GM19452 (cell line): ENCODE results near the gene HGS.

Source experiments
- ATAC-seq: cut with Tn5 transposase; IDR thresholded peaks from one replicate; pipeline ENCODE4 v1.9.1; 2021; ENCODE audit not compliant: unreplicated experiment

The HGS gene, protein sequence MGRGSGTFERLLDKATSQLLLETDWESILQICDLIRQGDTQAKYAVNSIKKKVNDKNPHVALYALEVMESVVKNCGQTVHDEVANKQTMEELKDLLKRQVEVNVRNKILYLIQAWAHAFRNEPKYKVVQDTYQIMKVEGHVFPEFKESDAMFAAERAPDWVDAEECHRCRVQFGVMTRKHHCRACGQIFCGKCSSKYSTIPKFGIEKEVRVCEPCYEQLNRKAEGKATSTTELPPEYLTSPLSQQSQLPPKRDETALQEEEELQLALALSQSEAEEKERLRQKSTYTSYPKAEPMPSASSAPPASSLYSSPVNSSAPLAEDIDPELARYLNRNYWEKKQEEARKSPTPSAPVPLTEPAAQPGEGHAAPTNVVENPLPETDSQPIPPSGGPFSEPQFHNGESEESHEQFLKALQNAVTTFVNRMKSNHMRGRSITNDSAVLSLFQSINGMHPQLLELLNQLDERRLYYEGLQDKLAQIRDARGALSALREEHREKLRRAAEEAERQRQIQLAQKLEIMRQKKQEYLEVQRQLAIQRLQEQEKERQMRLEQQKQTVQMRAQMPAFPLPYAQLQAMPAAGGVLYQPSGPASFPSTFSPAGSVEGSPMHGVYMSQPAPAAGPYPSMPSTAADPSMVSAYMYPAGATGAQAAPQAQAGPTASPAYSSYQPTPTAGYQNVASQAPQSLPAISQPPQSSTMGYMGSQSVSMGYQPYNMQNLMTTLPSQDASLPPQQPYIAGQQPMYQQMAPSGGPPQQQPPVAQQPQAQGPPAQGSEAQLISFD

DNA sequence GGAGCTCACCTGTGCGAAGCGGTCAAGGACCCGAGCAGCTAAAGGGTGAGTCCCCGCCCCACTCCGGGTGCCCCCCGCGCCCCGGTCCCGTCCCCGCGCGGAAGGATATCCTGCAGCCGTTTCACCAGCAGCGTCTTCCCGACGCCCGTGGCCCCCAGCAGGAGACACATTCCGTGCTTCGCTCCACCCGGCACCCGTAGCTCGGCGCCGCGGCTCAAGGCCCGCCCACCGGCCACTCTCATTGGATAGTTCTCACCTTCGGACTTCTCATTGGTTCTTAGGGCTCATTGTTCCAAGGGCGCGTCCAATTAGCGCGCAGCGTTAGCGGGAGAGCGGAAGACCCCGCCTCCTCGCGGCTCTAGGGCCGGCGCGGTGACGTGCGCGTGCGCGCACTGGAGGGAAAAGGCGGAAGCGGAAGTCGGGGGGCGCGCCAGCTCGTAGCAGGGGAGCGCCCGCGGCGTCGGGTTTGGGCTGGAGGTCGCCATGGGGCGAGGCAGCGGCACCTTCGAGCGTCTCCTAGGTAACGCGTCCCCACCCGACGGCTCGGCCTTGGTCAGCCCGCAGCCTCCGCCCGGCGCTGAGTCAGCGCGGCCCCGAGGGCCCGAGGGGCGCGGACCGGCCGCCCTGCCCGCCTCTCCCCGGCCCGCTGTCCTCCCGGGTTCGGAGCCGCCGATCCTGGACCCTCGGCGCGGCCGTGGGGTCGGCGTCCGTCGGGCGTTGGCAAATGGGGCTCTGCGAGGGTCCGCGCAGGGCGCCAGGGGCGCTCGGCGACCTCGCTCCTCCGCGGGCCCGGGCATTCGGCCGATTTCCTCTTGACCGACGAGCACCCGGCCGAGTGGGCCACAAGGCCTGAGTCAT lies at the start of gene HGS, which contains the start of gene ARL16:
Gene HGS, plus strand, starts transcription at position 428 of the 858 bp plus-strand sequence. Its CDS starts 56 bp downstream, at position 484.
Gene ARL16, minus strand, starts transcription at position 214 of the 858 bp plus-strand sequence. Its CDS starts 44 bp downstream, at position 170.
- peak; percentile 87 for ATAC-seq

DNA sequence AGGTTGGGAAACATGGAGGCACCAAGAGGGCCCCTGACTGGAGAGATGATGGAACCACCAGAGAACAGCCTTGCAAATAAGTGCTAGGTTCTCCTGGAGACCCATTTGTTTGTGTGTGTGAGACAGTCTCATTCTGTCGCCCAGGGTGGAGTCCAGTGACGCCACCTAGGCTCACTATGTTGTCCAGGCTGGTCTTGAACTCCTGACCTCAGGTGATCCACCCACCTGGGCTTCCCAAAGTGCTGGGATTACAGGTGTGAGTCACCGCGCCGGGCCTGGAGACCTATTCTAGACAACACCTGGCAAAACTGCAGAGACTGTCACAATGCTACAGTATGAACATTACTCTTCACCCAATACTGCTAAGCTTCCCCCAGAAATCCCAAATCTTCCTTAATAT lies 48.4 kb upstream of the HGS start:
- no peak for ATAC-seq

DNA sequence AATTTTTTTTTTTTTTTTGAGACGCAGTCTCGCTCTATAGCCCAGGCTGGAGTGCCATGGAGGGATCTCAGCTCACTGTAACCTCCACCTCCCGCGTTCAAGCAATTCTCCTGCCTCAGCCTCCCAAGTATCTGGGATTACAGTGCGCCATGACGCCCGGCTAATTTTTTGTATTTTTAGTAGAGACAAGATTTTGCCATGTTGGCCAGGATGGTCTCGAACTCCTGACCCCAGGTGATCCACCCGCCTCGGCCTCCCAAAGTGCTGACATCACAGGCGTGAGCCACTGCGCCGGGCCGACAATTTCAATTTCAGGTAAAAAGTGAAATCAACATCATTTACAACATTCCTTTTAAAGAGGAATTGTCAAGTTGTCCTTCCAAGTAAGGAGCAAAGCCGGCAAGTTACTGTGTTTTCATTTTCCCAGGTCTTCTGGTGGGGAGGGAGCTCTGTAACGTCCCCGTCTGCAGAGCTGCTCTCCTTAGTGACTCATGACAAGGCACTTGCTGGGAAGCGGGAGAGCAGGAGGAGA lies 47.8 kb upstream of the HGS start:
- no peak for ATAC-seq

DNA sequence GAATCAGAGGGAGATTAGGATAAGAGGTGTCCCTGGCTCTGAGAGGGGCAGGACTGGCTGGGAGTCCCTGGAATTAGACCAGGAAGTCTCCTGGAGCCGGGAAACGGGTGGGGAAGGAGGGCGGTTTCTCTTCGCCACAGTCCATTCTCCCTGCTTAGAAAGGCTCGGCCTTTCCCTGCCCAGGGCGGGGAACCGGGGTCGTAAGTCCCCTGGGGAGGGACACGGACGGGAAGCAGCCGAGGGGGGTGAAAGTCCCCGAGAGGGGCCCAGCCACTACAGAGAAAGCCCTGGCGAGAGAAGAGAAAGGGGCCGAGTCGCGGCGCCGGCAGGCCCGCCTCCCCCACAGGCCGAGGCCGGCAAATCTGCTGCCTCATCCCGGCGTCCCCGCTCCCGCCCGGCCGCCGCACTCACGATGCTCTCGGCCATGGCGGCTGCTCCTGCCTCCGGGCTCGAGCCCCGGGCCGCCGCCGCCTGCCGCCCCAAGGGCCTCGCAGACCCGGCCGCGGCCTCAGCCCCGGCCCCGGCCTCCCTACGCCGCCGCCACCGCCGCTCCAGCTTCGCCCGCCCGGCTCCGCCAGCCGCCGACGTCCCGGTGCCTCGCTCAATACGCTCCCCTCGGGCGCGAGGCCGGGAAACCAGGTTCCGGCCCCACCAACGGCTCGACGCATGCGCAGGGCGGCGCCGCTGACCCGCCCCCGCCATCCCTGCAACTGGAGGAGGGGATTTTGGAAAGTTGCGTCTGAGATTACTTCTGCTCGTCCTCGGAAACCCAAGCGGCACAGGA lies 47.1 kb upstream of the HGS start, which contains the start of the genes NPLOC4 and TSPAN10:
Gene NPLOC4, minus strand, starts transcription at position 608 of the 784 bp plus-strand sequence. Its CDS starts 182 bp downstream, at position 426.
Gene TSPAN10, plus strand, starts transcription at position 692 of the 784 bp plus-strand sequence. CDS start 5,217 bp downstream, outside the sequence.
- peak; percentile 86 for ATAC-seq

DNA sequence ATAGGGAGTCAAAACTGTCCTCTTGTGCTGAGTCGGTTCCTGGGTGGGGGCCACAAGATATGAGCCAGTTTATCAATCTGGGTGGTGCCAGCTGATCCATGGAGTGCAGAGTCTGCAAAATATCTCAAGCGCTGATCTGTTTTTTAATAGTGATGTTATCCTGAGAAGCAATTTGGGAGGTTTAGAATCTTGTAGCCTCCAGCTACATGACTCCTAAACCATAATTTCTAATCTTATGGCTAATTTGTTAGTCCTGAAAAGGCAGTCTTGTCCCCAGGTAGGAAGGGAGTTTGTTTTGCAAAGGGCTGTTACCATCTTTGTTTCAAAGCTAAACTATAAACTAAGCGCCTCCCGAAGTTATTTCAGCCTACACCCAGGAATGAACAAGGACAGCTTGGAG lies 45.1 kb upstream of the HGS start:
- ATAC-seq = no peak

DNA sequence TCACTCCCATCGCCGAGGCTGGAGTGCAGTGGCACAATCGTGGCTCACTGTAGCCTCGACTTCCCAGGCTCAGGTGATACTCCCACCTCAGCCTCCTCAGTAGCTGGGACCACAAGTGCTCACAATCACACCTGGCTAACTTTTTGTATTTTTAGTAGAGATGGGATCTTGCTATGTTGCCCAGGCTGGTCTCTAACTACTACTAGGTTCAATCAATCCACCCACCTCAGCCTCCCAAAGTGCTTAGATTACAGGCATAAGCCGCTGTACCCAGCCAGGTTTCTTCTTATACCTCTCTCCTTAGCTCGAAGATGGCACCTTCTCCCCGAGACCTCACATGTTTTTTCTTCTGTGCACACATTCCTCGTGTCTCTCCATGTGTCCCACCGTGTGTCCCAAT lies 43.8 kb upstream of the HGS start:
- no peak for ATAC-seq

DNA sequence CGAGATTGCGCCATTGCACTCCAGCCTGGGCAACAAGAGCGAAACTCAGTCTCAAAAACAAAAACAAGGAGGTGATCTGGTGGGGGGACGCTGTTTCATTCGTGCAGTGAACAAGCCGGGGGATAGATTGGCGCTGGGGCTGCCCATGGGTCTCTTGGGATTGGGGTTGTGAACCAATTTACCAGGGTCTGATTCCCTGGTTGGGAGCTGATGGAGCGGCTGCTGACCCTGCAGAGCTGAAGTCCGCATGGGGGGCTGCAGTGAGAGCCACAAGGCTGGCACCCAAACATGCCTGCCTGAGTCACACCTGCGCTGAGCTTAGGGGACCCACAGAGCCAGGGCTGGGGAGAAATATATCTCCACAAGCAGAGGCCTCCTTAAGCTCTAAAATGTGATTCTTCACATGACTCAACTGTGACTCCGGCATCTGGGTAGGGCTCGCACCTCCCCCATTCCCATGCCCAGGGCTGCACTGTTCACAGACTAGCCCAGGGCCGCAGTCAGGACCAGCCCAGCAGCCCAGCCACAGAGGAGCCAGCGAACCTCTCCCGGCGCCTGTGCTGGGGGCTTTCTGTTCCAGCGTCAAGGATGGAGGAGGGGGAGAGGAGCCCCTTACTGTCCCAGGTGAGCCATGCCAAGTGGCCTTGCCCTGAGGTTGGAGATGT lies 41.9 kb upstream of the HGS start:
- no peak for ATAC-seq

DNA sequence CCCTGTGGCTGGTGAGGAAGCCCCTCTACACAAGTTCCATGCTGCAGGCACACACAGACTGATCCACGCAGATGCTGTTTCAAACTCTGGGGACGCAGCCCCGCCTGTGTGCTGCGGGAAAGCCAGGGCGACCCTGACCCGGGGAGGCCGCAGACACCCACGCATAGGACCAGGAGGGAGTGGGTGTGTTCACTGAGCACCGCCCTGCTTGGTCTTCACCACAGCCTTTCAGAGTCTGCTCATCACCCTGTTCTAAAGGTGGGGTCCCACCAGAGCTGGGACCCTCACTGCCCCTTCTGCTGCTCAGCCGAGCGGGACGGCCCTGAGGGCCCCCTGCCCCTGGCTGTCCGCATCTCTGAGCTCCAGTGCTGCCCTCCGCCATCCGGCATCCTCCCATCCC lies 39.3 kb upstream of the HGS start:
- ATAC-seq = no peak

DNA sequence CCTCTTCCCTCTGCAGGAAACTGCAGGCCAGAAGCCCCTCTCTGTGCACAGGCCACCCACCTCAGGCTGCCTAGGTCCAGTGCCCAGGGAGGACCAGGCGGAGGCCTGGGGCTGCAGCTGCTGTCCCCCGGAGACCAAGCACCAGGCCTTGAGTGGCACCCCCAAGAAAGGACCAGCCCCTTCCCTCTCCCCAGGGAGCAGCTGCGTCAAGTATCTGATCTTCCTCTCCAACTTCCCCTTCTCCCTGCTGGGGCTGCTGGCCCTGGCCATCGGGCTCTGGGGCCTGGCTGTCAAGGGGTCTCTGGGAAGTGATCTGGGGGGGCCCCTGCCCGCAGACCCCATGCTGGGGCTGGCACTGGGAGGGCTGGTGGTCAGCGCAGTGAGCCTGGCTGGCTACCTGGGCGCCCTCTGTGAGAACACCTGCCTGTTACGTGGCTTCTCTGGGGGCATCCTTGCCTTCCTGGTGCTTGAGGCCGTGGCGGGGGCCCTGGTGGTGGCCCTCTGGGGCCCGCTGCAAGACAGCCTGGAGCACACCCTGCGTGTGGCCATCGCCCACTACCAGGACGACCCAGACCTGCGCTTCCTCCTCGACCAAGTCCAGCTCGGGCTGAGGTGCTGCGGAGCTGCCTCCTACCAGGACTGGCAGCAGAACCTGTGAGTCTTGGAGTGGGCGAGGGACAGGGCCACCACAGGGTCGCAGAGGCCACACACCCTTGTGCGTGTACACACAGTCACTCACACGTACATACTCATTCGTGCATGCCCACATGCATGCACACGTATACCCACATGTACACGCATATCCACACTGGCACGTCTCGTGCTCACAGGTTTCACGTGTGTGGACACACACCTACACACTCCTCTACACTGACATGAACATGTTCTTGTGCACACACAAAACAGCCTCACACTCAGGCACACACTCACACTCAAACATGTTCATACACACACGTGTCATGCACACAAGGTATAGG lies 38.5 kb upstream of the HGS start:
- no peak for ATAC-seq

DNA sequence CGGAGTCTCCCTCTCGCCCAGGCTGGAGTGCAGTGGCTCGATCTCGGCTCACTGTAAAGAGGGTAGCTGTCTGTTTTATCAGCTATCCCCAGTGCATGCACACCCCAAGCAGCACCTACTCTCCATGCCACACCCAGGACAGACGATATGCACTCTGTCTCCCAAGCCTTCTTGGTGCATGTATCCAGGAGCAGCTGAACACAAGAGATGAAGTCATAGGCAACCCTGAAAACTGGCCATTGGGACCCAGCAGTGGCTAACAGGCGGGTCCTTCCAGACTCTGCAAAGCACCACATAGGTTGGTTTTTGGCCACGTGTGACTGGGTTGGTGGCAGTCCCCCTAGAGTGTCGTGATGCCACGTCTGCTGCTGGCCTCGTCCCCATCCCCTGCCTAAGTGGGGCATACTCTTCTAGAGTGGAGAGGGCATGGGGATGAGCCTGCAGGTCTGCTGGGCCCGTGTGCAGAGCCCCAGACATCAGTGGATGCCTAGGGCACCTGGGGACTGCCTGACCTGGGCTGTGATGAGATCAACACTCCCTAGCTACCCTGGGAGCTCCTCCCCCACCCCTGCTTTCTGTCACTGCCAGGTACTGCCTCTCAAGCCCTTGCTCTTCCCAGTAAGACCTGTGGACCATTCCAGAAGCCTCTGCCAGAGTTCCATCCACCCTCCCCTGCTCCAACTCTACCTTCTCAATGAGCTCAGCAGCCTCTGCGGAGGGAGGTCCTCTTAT lies 36.8 kb upstream of the HGS start:
- no peak for ATAC-seq

DNA sequence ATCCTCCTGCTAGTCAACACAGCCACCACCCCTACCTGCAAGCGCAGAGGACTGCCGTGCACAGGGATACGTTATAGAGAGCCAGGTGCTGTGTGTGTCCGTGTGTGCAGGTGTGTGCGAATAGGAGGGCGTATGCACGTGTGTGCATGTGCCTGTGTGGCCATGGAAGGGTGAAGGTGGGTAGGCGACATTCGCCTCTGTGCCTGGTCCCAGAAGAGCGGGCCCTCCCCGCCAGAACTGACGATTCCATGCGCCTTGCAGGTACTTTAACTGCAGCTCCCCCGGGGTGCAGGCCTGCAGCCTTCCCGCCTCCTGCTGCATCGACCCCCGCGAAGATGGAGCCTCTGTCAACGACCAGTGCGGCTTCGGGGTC lies 36.2 kb upstream of the HGS start:
- ATAC-seq = no peak

DNA sequence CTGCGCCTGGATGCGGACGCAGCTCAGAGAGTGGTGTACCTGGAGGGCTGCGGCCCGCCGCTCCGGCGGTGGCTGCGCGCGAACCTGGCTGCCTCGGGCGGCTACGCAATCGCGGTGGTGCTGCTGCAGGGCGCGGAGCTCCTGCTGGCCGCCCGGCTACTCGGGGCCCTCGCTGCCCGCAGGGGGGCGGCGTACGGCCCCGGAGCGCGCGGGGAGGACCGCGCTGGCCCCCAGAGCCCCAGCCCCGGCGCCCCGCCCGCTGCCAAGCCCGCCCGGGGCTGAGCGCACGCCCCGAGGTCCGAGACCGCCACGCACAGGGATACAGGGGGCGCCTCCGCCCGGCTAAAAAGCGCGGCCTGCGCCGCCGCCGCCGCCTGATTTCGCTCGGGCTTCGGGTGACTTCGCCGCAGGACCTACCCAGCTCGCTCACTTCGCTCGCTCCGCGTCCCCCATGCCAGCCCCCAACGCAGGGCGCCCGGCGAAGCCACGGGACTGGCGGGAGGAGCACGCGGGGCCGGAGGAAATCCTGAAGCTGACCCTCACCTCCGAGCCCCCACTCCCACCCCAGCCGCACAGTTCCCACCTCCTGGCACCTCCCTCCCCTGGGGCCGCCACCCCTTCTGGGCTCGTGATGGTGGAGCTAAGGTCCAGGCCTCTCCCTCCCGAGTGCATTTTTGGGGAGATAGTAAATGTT lies 35.7 kb upstream of the HGS start:
- no peak for ATAC-seq

DNA sequence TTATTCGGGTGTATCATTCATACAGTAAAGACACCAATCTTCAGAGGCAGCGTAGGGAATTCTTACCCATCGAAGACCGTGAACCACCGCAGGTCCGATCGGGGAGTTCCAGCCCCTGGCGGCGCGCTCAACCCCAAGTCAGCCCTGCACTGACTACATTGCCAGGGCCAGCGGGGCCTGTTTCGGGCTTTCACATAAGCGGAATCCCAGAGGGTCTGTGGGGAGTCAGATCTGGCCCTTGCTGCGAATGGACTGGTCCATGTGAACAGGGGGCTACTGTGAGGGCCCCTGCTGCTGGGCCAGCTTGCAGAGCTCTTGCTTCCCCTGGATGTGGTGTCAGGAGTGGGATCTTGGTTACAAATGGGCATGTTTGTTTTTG lies 35.1 kb upstream of the HGS start:
- ATAC-seq = no peak

DNA sequence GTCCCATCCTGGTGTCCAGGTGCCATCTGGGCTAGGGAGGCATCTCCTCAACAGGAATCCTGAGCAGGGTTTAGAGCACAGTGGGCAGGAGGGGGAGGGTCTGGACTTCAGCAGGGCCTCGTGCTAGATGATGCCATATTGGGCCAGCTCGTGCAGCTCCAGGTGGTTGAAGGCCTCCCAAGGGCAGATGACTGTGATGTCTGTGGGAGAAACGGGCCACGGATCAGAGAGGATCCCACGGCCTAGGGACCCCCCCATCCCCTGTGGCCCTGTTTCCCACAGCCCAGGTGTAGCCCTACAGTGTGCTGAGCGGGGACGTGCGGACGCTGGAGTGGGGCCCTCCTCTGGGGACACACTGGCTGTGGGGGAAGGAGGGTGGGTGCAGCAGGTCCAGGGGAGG lies 32.9 kb upstream of the HGS start:
- no peak for ATAC-seq

DNA sequence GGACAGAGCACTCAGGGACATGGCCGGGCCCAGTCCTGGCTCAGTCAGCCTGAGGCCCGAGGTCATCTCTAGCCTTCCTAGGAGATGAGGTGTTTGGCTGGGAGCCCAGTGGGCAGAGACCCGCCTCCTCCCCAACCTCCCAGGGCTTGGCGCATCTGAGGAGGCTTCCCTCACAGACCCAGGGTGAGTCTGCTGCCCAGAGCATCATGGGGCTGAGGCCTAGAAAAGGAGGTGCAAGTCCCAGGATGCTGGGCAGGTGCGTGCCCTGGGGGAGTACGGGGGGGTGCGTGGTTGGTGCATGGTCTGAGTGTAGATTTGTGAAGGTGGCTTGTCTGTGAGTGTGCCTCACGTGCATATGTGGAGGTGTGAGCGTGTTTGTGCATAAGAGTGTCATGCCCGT lies 32.1 kb upstream of the HGS start:
- no peak for ATAC-seq

DNA sequence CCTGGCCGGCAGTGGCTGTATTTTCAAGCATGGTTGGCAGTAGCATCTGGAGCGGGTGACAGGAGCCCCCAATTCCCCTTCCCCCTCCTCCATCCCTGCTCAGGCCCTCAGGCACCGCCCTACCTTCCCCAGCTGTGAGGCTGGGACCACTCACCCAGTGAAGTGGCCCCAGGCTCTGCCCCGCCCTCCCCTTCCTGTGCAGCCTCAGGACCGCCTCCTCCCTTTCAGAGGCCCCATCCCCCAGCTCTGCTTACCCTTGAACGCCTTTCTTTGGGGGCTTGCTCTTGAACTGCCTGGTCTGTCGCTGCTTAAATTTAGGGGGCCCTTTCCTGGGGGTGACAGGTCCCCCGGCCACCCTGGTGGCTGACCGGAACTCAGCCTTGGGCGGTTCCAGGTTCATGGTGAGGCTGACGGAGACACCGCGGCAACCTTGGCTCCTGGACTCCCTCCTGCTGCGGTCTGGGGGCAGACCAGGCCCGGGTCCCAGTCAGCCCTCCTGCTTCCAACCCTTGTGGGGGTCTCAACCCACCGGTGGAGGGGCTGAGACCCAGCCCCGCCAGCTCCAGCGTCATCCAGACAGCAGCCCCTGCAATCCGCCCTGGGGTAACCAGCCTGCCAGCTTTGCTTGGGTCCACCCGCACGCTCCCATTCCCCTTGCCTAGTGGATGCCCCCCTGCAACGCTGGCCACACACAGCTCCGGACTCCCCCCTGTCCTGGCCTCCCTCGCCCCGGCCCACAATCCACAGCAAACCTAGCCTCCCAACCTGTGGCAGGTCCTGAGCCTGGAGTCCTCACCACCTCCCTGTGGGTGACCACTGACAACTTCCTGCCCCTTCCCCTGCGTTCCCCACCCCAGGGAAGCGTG lies 30.7 kb upstream of the HGS start:
- no peak for ATAC-seq
